Erythroblast (primary cell): ENCODE measurements around the gene R3HDM4.

ENCODE experiments used
- GATA1 ChIP-seq: IDR thresholded peaks from 2 replicates; pipeline ENCODE4 v1.6.1; 2011; ENCODE audit warnings: low read depth, mild to moderate bottlenecking, control low read depth, low read length, moderate library complexity
- POLR2A ChIP-seq: IDR thresholded peaks from 2 replicates; pipeline ENCODE4 v1.6.1; 2011; ENCODE audit warnings: mild to moderate bottlenecking, low read length

DNA sequence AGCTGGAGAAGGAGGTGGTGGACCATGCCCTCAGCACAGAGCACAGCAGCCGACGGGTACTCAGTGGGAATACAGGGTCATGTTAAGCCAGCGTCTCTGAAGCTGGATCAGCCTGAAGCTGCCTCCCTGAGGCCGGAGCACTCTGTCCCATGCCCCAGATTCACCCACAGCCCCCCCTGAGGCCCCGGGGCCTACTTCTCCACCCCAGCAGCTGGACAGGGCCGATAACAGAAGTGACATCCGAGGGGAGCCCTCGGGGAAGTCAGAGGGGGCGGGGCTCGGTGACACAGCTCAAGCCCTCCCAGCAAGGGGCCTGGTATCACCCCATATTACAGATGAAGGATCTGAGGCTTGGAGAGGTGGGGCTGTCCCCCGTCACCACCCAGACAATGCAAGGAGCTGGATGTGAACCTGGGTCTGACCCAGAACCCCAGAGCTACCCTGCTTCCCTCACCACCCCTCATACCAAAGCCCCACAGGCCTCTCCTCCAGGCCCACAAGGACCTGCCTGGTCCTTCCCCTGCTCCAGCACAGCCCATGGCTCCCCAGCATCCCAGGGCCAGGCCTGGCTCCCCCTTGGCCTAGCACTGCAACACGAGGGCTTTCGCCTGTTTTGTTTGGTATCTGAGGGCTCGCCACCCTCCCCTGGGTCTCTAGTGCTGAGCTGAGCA, 5.7 kb downstream of the R3HDM4 start:
- TF ChIP-seq POLR2A (peak; percentile 67), GATA1 (peak; percentile 54)
